Measurements from ENCODE around the gene GMCL2. TPM values are rescaled to one million over a fixed set of nuclear protein-coding genes. Genes with fewer than 3 reads are reported as not detected.
A peak's percentile ranks its signal among the peaks of the same experiment; 100 is the strongest.

Gene GMCL2
- total and polyA plus RNA-seq, 9 of the 15 experiments (the other 6 are each of a cell fraction or from before 2014, with no cell fraction given) = 0.04 TPM; not detected in 8

- TF ChIP-seq ZBTB8A (IDR thresholded peaks at IDR 0.05; ENCODE audit: partially characterized antibody) (no peak), E2F1 (CRISPR knock-in tag; IDR thresholded peaks at IDR 0.05) (no peak), HNRNPLL (IDR thresholded peaks at IDR 0.05; ENCODE audit: low read depth, low read length, poor library complexity, severe bottlenecking) (no peak), ZNF696 (CRISPR knock-in tag; conservative IDR thresholded peaks at IDR 0.05) (no peak), ZNF740 (CRISPR knock-in tag; IDR thresholded peaks at IDR 0.05) (no peak), ZNF740 (tag; IDR thresholded peaks at IDR 0.05) (no peak), RNF219 (CRISPR knock-in tag; IDR thresholded peaks at IDR 0.05) (no peak), ZNF133 (CRISPR knock-in tag; IDR thresholded peaks at IDR 0.05) (no peak), ID3 (CRISPR knock-in tag; IDR thresholded peaks at IDR 0.05) (no peak), ID3 (tag; IDR thresholded peaks at IDR 0.05) (no peak), NFYB (IDR thresholded peaks at IDR 0.05; ENCODE audit: extremely low read depth, insufficient read length) (no peak), PTBP1 (IDR thresholded peaks at IDR 0.05; ENCODE audit: low read depth, low read length) (no peak), ZBTB11 (CRISPR knock-in tag; IDR thresholded peaks at IDR 0.05) (peak in 2 of 3 experiments; percentile 15 to 76; a peak in 1 of 6 replicates), PHF20 (IDR thresholded peaks at IDR 0.05; ENCODE audit: partially characterized antibody) (peak; percentile 75), CREM (IDR thresholded peaks at IDR 0.05; ENCODE audit: low read depth) (peak; percentile 49), ZNF551 (CRISPR knock-in tag; IDR thresholded peaks at IDR 0.05) (no peak), MEF2A (IDR thresholded peaks at IDR 0.05; ENCODE audit: control insufficient read depth, low read depth, low read length) (no peak), ZNF511 (CRISPR knock-in tag; IDR thresholded peaks at IDR 0.05) (no peak; the same call in 1 of the 2 replicates)
Observed at GRCh38 chr5:178232124-178232919, 45.2 kb upstream of the GMCL2 start, which contains the start of gene PHYKPL (continued).

Measured in K562 (cell line).